ENCODE results near the gene CFAP43.
A peak's percentile ranks its signal among the peaks of the same experiment; 100 is the strongest.

Gene CFAP43

GRCh38 chr10:104098358-104098925, 133.7 kb downstream of the CFAP43 start:
- no peak for DNase-seq

- DNase-seq, result no peak
Observed at GRCh38 chr10:104096692-104097091, 135.5 kb downstream of the CFAP43 start.

GRCh38 chr10:104092749-104093148, 139.4 kb downstream of the CFAP43 start:
- no peak for DNase-seq

GRCh38 chr10:104090611-104091010, 141.6 kb downstream of the CFAP43 start:
- no peak for DNase-seq

- DNase-seq, result peak in 1 of 58 donors; percentile 9
Observed at GRCh38 chr10:104089621-104090020, 142.5 kb downstream of the CFAP43 start.

- DNase-seq, result no peak
Observed at GRCh38 chr10:104088239-104088638, 143.9 kb downstream of the CFAP43 start.

GRCh38 chr10:104085801-104086400, 146.3 kb downstream of the CFAP43 start, which contains the start of gene COL17A1:
Gene COL17A1 (minus strand): TSS chr10:104085880. CDS start chr10:104080673, 5,207 bp downstream.
- DNase-seq, result no peak

- DNase-seq, result no peak
Observed at GRCh38 chr10:104084482-104085142, 147.6 kb downstream of the CFAP43 start.

- no peak for DNase-seq
Observed at GRCh38 chr10:104081998-104082397, 150.2 kb downstream of the CFAP43 start.

GRCh38 chr10:104080762-104081161, 151.4 kb downstream of the CFAP43 start:
- no peak for DNase-seq
